OCI-M2 (cell line): ENCODE measurements around the gene STX12.
"Not testable (repeated sequence)": the region's sequence is repeated elsewhere in the genome, so short reads cannot be mapped to it uniquely, and the experiment has no call there.

Source experiments
- DNase-seq: peaks from one replicate; lab custom pipeline; 2025; ENCODE audit not compliant: unreplicated experiment; lab: John Stamatoyannopoulos, UW

STX12 gene

GRCh38 chr1:27774654-27775053 lies 1.6 kb downstream of the STX12 start:
- DNase-seq: no peak

- not testable (repeated sequence) for DNase-seq
Measured at GRCh38 chr1:27775336-27775735, 2.3 kb downstream of the STX12 start.

- DNase-seq: not testable (repeated sequence)
Measured at GRCh38 chr1:27776276-27776675, 3.3 kb downstream of the STX12 start.

- no peak for DNase-seq
Measured at GRCh38 chr1:27778056-27778455, 5.0 kb downstream of the STX12 start.

GRCh38 chr1:27779122-27779521 lies 6.1 kb downstream of the STX12 start:
- no peak for DNase-seq

- no peak for DNase-seq
Measured at GRCh38 chr1:27782950-27783349, 9.9 kb downstream of the STX12 start.

- DNase-seq: no peak
Measured at GRCh38 chr1:27784700-27785099, 11.7 kb downstream of the STX12 start.

GRCh38 chr1:27785781-27786455 lies 12.9 kb downstream of the STX12 start:
- DNase-seq: no peak

- DNase-seq: no peak
Measured at GRCh38 chr1:27787895-27788294, 14.9 kb downstream of the STX12 start.

- no peak for DNase-seq
Measured at GRCh38 chr1:27789540-27790041, 16.6 kb downstream of the STX12 start.

GRCh38 chr1:27790270-27790669 lies 17.3 kb downstream of the STX12 start:
- DNase-seq: not testable (repeated sequence)

GRCh38 chr1:27795601-27796000 lies 22.6 kb downstream of the STX12 start:
- DNase-seq: no peak

- DNase-seq: no peak
Measured at GRCh38 chr1:27804791-27805190, 31.8 kb downstream of the STX12 start.

- DNase-seq: no peak
Measured at GRCh38 chr1:27806758-27807157, 33.7 kb downstream of the STX12 start.

GRCh38 chr1:27807385-27807784 lies 34.4 kb downstream of the STX12 start:
- no peak for DNase-seq

GRCh38 chr1:27808131-27808530 lies 35.1 kb downstream of the STX12 start:
- not testable (repeated sequence) for DNase-seq

GRCh38 chr1:27809883-27810282 lies 36.9 kb downstream of the STX12 start:
- DNase-seq: no peak

- DNase-seq: no peak
Measured at GRCh38 chr1:27811741-27812500, 38.9 kb downstream of the STX12 start.

GRCh38 chr1:27816921-27817630 lies 44.1 kb downstream of the STX12 start:
- no peak for DNase-seq

- no peak for DNase-seq
Measured at GRCh38 chr1:27821761-27822315, 48.8 kb downstream of the STX12 start.

- DNase-seq: no peak
Measured at GRCh38 chr1:27823784-27824183, 50.8 kb downstream of the STX12 start.
